Stimulated activated CD4-positive, alpha-beta T cell treated with anti-CD3 and anti-CD28 coated beads, Interleukin-1b, Interleukin-23, amount 100 ng/mL, for 1 hour (primary cell): Measurements from ENCODE around the gene NIF3L1.
"Not testable (repeated sequence)": the region's sequence is repeated elsewhere in the genome, so short reads cannot be mapped to it uniquely, and the experiment has no call there.

ENCODE experiments used
- DNase-seq, 2 donors: peaks; one replicate each; pipeline ENCODE4 v3.0.0-alpha.2; 2020; ENCODE audit warnings: low read depth in 2 of 2

NIF3L1 gene

DNA sequence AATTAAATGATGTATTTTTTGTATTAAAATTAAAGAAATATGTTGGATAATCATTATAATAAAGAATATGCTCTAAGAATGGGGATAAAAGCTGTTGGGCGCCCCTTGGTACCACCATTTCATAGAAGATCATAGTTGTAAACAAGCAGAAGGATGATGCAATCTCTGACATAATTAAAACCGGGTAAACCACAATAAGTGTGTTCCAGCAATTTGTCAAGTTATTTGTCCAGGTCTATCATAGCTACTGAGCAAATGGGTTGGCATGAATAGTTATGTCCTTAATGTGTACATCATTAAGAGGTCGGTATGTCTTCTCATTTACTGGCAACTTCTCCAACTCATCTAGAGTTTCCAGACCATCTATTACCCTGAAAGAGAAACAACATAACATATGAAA lies 18.0 kb upstream of the NIF3L1 start:
- DNase-seq = no peak

DNA sequence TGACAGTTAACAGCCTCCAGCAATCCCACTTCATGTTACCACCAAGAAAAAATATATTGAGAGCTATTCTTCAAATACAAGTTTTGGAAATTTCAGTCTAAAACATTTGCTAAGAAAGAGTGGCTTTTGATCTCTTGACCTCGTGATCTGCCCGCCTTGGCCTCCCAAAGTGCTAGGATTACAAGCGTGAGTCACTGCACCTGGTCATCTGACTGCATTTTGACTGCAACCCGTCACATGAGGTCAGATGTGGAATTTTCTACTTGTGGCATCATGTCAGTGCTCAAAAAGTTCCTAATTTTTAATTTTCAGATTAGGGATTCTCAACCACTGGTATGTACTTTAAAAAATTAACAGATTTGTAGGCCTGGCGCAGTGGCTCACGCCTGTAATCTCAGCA lies 15.6 kb upstream of the NIF3L1 start:
- no peak for DNase-seq

DNA sequence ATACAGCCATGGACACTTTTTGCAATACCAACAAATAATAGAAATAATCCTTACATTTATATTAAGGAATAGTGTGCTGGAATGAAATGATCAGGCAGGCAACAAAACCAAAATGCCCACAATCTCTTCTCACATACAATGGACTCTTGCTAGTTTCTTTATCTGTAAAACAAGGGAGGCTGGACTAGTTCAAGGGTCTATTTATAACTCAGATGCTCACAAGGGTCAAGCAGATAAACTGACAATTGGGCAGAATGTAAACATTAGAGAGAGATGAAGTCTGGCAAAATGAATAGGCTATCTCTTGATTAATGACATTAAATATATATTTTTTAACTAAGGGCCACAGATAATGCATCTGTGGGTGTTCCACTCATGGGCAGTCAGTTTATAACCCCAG lies 11.7 kb upstream of the NIF3L1 start:
- no peak for DNase-seq

DNA sequence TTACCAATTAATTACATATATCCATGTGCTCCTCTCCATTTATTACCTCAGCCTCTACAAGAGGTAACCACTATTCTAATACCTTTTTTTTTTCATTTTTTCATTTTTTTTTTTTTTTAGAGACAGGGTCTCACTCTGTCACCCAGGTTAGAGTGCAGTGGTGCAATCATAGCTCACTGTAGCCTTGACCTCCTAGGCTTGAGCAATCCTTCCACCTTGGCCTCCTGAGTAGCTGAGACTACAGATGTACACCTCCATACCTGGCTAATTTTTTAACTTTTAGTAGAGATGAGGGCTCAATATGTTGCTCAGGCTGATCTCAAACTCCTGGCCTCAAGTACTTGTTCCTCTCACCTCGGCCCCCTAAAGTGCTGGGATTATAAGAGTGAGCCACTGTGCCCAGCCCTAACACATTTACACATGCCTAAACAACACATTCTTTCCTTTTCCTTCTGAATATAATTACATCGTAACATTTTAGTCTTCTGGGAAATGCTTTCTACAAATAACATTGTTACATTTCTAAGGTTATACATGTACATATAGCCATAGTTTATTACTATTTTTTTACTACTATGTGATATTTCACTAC lies 10.8 kb upstream of the NIF3L1 start:
- DNase-seq = no peak

DNA sequence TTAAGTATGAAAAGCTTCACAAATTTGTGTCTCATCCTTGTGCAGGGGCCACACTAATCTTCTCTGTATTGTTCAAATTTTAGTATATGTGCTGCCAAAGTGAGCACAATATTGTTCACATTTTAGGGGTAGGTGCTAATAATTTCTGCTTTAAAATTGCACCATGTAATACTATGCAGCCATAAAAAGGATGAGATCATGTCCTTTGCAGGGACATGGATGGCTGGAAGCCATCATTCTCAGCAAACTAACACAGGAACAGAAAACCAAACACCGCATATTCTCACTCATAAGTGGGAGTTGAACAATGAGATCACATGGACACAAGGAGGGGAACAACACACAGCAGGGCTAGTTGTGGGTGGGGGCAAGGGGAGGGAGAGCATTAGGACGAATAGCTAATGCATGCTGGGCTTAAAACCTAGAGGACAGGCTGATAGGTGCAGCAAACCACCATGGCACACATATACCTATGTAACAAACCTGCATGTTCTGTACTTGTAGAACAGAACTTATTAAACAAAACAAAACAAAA lies 7.4 kb upstream of the NIF3L1 start:
- not testable (repeated sequence) for DNase-seq

DNA sequence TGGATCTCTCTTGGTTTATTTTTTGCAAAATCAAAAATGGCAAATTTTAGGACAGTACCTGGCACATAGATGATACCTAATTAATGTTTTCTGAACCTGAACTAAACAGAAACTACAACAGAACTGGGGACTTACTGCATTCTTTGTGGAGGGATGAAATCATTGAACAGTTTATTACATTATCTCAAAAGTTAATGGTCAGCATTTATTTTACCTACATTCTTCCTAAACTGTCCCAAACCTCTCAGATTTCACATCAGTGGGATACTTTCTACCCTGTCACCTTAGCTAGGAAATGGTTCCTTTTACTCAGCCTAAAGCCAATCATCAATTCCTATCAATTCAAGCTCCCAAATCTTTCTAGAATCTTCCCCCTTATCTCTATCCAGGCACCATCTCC lies 10.3 kb downstream of the NIF3L1 start:
- no peak for DNase-seq

DNA sequence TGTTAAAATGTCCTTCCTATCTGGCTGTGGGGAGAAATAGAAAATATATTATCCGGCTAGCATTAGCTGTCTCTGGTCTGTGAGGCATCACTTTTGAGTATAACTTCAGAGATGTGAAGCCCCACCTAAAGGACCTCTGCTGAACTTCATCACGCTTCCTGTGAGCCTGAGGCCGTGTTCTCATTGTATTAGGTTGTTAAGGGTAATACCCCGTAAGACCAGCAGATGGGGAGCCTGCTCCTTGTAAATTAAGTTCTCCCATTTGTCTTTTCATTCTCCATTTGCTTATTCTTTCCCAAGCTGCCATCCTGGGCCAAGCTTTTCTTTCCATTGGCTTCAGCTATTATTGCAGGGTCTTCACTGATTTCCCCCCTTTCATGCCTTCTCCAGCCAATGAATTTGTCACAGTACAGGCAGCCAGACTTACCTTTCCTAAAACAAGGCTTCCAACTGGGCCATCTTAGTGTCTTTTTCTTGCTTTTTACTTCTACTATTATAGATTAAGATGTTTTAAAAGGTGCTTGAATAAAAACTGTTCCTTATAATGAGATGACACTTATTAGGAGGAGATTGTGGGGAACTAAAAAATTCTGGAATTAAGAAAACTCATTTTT lies 12.4 kb downstream of the NIF3L1 start:
- peak; percentile 33 to 44 for DNase-seq

DNA sequence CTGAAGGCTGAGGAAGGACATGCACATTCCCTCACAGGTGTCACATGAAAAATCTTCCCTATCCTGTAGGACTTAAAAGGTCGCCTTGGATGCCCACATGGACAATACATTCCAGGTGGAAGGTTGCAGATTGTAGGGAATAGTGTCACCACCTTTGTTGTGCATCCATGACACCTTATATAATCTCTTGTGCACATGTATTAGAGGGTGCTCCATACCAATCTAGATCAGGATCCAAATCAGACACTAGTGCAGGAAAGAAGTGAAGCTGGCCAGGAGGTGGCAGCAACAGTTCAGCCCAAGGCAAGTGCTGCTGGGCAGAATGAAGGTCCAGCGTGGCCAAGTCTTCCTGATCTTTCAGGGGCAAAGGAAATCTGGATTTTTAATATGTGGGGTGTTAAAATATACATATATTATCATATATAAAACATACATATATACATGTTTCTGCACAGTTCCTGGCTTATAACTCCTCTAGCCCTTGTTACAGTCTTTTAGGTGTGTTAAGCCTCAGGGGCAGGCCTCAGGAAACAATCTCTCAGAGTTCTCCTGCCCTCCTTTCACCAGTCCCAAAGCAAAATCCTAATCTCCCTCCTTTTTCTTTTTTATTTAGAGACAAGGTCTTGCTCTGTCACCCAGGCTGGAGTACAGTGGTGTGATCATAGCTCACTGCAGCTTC lies 16.6 kb downstream of the NIF3L1 start:
- DNase-seq = peak in 1 of 2 donors; percentile 10

DNA sequence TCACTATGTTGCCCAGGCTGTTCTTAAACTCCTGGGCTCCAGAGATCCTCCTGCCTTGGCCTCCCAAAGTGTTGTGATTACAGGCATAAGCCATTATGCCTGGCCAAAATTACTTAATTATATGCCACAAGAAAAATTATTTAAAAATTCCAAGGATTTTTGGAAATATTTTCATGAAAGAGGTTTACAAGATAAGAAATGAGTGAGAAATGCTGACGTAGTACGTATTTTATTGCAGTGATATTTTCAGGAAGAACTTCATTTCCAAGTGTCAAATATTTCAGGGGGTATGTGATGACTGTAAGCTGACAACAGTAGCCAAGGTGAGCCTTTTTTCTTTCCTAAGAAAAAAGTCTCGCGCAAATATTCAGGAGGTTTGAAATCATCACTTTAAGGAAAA lies 20.8 kb downstream of the NIF3L1 start:
- DNase-seq = no peak

DNA sequence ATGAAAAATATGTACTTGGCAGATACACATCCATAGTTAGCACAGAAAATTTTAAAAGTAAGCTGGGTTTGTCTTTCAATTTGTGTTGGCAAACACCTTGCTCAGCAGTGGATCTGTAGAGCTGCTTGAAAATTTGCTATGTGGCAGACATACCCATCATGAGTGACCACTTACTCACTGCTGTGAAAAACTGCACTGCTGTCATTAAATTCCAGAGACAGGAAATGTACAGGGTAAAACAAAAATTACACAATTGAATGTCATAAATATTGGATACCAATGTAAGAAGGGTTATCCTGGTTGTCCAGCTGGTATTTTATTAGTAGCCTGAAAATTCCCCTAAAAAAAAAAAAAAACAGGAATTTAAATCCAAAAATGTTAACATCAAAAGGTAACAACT lies 24.5 kb downstream of the NIF3L1 start:
- DNase-seq = no peak

DNA sequence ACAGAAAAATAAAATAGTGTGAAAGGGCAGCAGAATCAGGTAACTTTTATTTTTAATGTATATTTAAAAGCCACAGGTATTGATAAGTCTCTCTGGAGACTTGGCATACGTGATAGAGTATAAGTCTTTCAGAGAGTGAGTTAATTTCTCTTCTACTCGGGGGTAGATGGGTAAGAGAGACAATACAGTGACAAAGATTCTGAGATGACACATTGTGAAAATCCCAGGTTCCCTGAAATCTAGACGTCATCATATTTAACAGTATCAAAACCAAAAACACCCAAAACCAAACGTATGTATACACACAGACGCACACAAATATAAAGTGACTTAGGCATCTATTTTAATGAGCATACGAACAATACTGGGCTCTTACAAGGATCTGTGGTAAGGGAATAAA lies 33.3 kb downstream of the NIF3L1 start:
- DNase-seq = no peak

DNA sequence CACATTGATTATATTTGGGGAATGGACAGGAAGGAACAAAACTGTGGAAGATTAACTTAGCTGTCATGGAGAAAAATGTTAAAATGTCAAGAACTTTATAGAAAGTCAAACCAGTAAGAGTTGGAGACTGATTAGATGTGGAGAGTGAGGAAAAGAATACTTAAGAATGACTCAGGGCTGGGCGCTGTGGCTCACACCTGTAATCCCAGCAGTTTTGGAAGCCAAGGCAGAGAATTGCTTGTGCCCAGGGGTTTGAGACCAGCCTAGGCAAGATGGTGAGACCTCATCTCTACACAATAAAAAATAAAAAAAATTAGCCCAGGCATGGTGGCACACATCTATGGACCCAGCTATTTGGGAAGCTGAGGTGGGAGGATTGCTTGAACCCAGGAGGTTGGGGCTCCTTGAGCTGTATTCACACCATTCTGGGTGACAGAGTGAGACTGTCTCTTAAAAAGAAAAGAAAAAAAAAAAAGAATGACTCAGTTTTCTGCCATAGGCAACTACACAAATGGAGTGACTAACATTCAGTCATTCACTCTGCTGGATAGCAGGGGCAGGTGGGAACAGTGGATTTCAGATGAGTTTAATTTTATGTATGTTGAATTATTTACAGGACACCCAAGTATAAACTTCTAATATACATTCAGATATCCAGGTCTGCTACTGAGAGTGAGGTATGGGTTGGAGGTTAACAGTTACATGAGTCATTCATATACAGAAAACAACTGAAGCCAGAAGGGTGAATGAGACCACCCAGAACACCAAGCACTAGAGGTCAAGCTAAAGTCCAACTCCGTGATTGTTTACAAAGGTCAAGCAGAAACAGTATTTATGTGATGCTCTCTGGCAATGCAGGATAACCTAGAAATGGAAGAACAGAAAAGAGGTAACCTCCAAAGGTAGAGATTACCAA lies 40.4 kb downstream of the NIF3L1 start:
- no peak for DNase-seq

DNA sequence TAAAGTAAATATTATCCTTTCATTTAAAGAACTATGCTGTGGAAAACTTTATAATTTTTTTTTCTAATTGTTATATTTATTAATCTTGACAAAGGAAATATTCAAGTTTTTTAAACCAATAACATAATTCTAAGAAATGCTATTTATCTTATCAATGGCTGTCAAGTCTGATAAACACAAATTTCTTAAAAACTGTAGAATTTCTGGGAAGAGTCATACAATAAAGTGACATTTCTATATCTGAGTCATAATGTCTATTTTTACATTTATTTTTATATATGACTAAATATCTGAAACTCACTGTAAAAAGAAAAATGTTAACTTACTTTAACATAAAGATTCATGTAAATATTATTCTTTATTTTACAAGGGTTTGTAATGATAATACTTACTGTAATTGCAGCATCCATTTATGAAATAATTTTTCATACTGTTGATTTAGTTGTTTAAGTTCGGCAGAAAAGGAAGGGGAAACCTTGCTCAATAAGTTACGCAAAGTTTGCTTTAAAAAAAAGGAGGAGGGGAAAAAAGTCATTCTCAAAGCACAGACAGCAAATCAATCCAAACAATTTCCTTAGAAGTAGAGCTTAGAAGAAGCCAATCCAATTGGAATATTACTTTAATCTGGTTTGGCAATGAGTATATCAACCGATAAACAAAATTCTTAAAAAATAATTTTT lies 41.9 kb downstream of the NIF3L1 start:
- no peak for DNase-seq

DNA sequence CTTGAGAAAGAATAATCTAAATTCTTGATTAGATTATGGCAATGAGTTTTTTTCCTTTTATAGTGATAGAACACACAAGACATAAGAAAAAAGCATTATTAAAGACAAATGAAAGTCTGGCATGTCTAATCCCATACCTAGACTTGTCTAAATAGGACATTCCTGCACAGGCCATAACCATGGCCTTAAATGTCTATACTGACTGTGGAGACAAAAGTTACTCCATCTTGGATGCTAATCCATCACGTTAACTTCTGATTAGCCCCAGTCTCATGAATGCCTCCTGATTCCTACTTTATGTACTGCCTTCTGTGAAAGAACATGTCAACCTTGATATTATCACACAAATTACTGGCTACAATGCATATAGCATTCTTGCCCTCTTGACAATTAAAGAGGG lies 50.7 kb downstream of the NIF3L1 start:
- DNase-seq = no peak

DNA sequence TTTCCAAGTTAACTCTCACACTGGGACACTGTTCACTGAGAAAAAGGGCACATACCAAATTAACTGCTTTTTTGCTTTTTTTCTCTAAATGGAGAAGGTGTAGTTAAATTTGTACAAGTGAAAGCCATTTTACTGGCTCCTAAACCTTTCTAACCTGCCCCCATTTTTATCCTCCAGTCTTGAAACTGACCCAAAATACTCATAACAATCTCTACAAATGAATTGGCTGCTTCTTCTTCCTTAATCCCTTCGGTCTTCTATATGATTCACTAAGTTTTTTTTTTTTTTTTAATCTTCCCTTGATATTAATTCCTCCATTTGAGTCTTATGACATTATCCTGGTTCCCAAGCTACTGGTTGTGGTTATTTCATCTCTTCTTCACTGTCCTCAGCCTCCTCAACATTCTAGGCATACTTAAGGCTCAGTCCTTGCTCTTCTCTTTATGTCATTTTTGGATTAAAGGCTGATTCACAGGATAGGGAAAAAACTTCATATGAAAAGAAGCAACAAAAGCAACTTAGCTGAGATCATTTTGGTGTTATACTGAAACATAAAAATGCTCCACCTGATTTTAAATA lies 54.4 kb downstream of the NIF3L1 start:
- DNase-seq = no peak

DNA sequence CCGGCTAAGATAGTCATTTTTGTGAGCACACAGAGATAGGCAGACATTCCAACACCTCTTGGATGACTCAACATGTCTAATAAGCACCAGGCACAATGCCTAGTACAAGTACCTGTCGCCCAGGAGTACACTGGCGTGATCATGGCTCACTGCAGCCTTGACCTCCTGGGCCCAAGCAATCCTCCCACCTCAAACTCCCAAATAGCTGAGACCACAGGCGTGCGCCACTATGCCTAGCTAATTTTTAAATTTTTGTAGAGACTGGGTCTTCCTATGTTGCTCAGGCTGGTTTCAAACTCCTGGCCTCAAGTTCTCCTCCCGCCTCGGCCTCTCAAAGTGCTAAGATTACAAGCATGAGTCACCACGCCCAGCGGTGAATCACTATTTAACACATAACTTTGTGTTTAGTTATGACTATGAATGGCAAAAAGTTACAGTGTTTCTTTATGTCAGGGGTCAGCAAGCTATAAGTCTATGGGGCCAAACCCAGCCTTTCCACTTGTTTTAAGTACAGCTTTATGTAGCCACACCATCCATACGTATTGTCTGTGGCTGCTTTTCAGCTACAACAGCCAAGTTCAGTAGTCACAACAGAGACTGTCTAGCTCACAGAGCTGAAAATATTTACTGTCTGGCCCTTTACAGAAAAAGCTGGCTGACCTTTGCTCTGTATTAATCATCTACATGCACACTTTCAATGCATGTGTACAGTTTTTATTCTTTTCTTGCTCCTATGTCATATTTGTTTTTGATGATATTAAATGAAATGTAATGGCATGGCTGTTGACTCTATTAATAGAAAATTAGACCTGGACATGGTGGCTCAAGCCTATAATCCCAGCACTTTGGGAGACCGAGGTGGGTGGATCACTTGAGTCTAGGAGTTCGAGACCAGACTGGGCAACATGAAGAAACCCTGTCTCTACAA lies 55.6 kb downstream of the NIF3L1 start:
- DNase-seq = peak in 1 of 2 donors; percentile 18

DNA sequence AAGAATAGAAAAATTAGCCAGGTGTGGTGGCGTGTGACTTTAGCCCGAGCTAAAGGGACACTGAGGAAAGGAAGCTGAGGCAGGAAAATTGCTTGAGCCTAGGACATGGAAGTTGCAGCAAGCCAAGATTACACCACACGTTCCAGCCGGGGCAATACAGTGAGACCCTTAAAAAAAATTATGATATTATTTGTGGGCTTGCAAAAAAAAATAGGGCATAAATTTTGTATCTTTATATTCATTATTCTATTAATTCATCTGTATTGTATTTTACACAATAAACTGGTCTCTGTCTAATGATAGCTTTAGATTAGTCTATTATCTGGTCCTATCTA lies 56.2 kb downstream of the NIF3L1 start:
- DNase-seq = no peak

DNA sequence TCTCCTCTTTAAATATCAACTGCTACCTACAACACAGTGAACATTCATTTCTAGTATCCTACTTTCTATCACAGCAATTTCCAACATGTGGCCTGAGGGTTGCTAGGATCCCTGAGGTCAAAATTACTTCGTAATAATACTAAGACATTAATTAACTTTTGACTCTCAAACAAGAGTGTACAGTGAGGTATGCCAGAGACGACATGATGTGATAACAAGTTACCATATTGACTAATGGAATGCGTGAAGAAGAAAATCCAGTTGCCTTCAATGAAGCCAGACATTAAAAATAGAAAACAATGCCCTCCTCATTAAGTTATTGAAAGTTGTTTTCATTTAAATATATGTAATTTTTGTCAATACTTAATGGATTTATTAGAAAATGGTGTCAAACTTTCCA lies 61.2 kb downstream of the NIF3L1 start:
- no peak for DNase-seq
